GM23248 (cell line): Measurements from ENCODE around the gene KMT2A.

Source experiments
- EZH2 ChIP-seq: fragments of 200-600 bp; sonication (generic); IDR thresholded peaks from 2 replicates; pipeline ENCODE4 v1.6.1; 2018; ENCODE audit warnings: antibody characterized with exemption, mild to moderate bottlenecking; ENCODE audit not compliant: insufficient read depth, poor library complexity, severe bottlenecking
- EZH2phosphoT487 ChIP-seq: fragments of 200-600 bp; sonication (generic); IDR thresholded peaks from 2 replicates; pipeline ENCODE4 v1.6.1; 2018; ENCODE audit warnings: antibody characterized with exemption, moderate library complexity, mild to moderate bottlenecking, low read depth; ENCODE audit not compliant: insufficient read depth

DNA sequence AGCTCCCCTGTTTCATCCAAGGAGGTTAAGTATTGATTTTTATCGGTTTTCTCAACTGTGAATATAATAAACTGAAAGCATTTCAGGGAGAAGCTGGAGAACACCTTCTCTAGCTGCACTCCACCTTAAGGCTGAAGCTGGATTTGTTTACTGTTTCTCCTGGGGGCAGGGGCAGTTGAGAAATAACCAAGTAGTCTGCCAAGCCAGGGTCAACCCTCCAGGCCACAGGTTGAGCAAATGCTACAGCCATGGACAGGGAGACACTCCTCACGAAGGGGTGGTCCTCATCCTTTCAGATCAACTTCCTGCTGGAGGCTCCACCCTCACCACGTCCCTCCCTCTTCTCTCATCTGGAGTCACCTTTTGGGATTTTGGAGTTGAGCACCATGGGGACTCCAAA, 90.8 kb downstream of the KMT2A start, which contains the start of gene TTC36:
- no peak for TF ChIP-seq EZH2
- TF ChIP-seq EZH2phosphoT487: no peak
